Smooth muscle cell (in vitro differentiated cells): ENCODE measurements around the gene CABS1. TPM values are rescaled to one million over a fixed set of nuclear protein-coding genes. Genes with fewer than 3 reads are reported as not detected.

Experiments used
- DNase-seq: peaks from one replicate; lab custom pipeline; 2025; ENCODE audit not compliant: unreplicated experiment; lab: John Stamatoyannopoulos, UW
- H2AFZ ChIP-seq: fragments of 200-600 bp; sonication (generic); 2 replicates; pipeline ENCODE4 v1.6.0; 2016; ENCODE audit warnings: antibody characterized with exemption, low read depth, mild to moderate bottlenecking
- H3F3A ChIP-seq: fragments of 200-600 bp; sonication (generic); 2 replicates; pipeline ENCODE4 v1.6.0; 2017; ENCODE audit warnings: antibody characterized with exemption, low read depth
- H3K27ac ChIP-seq: fragments of 200-600 bp; sonication (generic); 2 replicates; pipeline ENCODE4 v1.5.1; 2016; ENCODE audit warnings: low read depth, mild to moderate bottlenecking
- H3K27me3 ChIP-seq: fragments of 200-600 bp; sonication (generic); 2 replicates; pipeline ENCODE4 v1.6.1; 2016; ENCODE audit warnings: low read depth, mild to moderate bottlenecking
- H3K36me3 ChIP-seq: fragments of 200-600 bp; sonication (generic); 2 replicates; pipeline ENCODE4 v1.5.1; 2016; ENCODE audit warnings: low read depth
- H3K4me1 ChIP-seq: fragments of 200-600 bp; sonication (generic); 2 replicates; pipeline ENCODE4 v1.5.1; 2016; ENCODE audit warnings: low read depth
- H3K4me2 ChIP-seq: fragments of 200-600 bp; sonication (generic); 2 replicates; pipeline ENCODE4 v1.6.0; 2016; ENCODE audit warnings: mild to moderate bottlenecking
- H3K4me3 ChIP-seq: fragments of 200-600 bp; sonication (generic); 2 replicates; pipeline ENCODE4 v1.5.1; 2016; ENCODE audit warnings: mild to moderate bottlenecking
- H3K79me2 ChIP-seq: fragments of 200-600 bp; sonication (generic); 2 replicates; pipeline ENCODE4 v1.6.0; 2016; ENCODE audit warnings: low read depth, mild to moderate bottlenecking
- H3K9ac ChIP-seq: fragments of 200-600 bp; sonication (generic); 2 replicates; pipeline ENCODE4 v1.6.0; 2016; ENCODE audit warnings: low read depth
- H3K9me3 ChIP-seq: fragments of 200-600 bp; sonication (generic); replicated peaks from 2 replicates; pipeline ENCODE4 v1.5.1; 2016; ENCODE audit warnings: low read depth
- H4K20me1 ChIP-seq: fragments of 200-600 bp; sonication (generic); 2 replicates; pipeline ENCODE4 v1.6.0; 2016; ENCODE audit warnings: low read depth
- WGBS: methylation state at CpG from one replicate; pipeline ENCODE4 v1.1.7; 2016; ENCODE audit warnings: low lambda C conversion rate; 5-methylcytosine and 5-hydroxymethylcytosine counted together
- polyA plus RNA-seq: library from polyadenylated mRNA; unstranded; fragments of >200 nt; fragmentation: Nextera tagmentation; extraction: Ambion mirVana; gene quantifications from 2 replicates; pipeline ENCODE4 v1.2.1, GENCODE V29; 2016
- total RNA-seq: library from RNA; depleted of rRNA; stranded (reverse); fragments of >200 nt; gene quantifications from 2 replicates; pipeline ENCODE4 v1.2.3, GENCODE V29; 2014
- TF ChIP-seq, protein P1 (sequence below): fragments of 200-600 bp; sonication (generic); IDR thresholded peaks from 2 replicates; pipeline ENCODE4 v1.5.1; 2017; ENCODE audit warnings: borderline replicate concordance, mild to moderate bottlenecking, antibody characterized with exemption; ENCODE audit not compliant: insufficient read depth, poor library complexity, severe bottlenecking

Gene CABS1
- total and polyA plus RNA-seq, 2 experiments from 2014 or later, result not detected

- Histone ChIP-seq H4K20me1 (no peaks in the 10 kb centered on the region), H3K9ac (no peak overlapping the region), H3K79me2 (no peaks in the 10 kb centered on the region), H3K4me1 (peaks cover 8% of the 10 kb centered on the region), H3F3A (no peaks in the 10 kb centered on the region), H3K36me3 (no peaks in the 10 kb centered on the region), H3K9me3 (no peaks in the 10 kb centered on the region), H2AFZ (peak overlapping the region; percentile 48), H3K4me3 (no peak overlapping the region), H3K4me2 (no peak overlapping the region), H3K27ac (no peak overlapping the region), H3K27me3 (no peaks in the 10 kb centered on the region)
- no peak for DNase-seq
- 53% methylated on average over 4 of the region's 4 CpGs for WGBS
- TF ChIP-seq, protein P1, sequence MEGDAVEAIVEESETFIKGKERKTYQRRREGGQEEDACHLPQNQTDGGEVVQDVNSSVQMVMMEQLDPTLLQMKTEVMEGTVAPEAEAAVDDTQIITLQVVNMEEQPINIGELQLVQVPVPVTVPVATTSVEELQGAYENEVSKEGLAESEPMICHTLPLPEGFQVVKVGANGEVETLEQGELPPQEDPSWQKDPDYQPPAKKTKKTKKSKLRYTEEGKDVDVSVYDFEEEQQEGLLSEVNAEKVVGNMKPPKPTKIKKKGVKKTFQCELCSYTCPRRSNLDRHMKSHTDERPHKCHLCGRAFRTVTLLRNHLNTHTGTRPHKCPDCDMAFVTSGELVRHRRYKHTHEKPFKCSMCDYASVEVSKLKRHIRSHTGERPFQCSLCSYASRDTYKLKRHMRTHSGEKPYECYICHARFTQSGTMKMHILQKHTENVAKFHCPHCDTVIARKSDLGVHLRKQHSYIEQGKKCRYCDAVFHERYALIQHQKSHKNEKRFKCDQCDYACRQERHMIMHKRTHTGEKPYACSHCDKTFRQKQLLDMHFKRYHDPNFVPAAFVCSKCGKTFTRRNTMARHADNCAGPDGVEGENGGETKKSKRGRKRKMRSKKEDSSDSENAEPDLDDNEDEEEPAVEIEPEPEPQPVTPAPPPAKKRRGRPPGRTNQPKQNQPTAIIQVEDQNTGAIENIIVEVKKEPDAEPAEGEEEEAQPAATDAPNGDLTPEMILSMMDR, result no peak
Observed at GRCh38 chr4:70305601-70306000, 29.2 kb upstream of the CABS1 start.

- Histone ChIP-seq H3F3A (no peaks in the 10 kb centered on the region), H3K36me3 (no peaks in the 10 kb centered on the region), H3K9me3 (no peaks in the 10 kb centered on the region), H3K4me3 (no peak overlapping the region), H3K9ac (no peak overlapping the region), H3K4me1 (peaks cover 10% of the 10 kb centered on the region), H2AFZ (peak overlapping the region; percentile 5), H3K79me2 (no peaks in the 10 kb centered on the region), H3K27me3 (no peaks in the 10 kb centered on the region), H3K4me2 (peak overlapping the region; percentile 17), H3K27ac (no peak overlapping the region), H4K20me1 (no peaks in the 10 kb centered on the region)
- TF ChIP-seq, protein P1, result no peak
- no peak for DNase-seq
- 52% methylated on average over 2 of the region's 2 CpGs for WGBS
Observed at GRCh38 chr4:70306076-70306475, 28.7 kb upstream of the CABS1 start.

- Histone ChIP-seq H3K27me3 (no peaks in the 10 kb centered on the region), H4K20me1 (no peaks in the 10 kb centered on the region), H3K4me3 (no peak overlapping the region), H3K27ac (no peak overlapping the region), H3K4me1 (peaks cover 46% of the 10 kb centered on the region), H3K9me3 (no peaks in the 10 kb centered on the region), H3K36me3 (no peaks in the 10 kb centered on the region), H3F3A (no peaks in the 10 kb centered on the region), H2AFZ (no peak overlapping the region), H3K79me2 (no peaks in the 10 kb centered on the region), H3K4me2 (no peak overlapping the region), H3K9ac (no peak overlapping the region)
- no peak for DNase-seq
- TF ChIP-seq, protein P1, result no peak
Observed at GRCh38 chr4:70313736-70314135, 21.0 kb upstream of the CABS1 start.

DNA sequence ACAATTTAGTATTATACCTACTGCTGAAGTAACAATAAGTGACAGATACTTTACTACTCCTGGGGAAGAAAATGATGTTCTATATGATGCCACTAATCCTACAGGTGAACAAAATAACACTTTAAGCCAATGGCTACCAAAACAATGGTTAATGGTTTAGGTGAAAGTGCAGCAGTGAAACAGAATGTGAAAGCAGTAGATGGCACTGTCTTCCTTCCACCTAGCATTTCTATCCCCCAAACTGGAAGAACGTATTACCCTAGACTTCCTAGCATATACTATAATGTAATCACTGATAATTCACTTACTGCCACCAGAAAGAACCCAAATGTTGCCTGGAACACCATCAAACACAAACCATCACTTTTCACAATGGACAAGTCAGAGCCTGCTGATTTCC lies 18.9 kb upstream of the CABS1 start:
- H3K36me3 ChIP-seq, result no peaks in the 10 kb centered on the region
- H4K20me1 ChIP-seq, result no peaks in the 10 kb centered on the region
- no peaks in the 10 kb centered on the region for H3K27me3 ChIP-seq
- H3K79me2 ChIP-seq, result no peaks in the 10 kb centered on the region
- H2AFZ ChIP-seq, result no peak overlapping the region
- H3K9me3 ChIP-seq, result no peaks in the 10 kb centered on the region
- 24% methylated on average over 1 of the region's 1 CpG for WGBS
- H3F3A ChIP-seq, result no peaks in the 10 kb centered on the region
- H3K4me2 ChIP-seq, result no peak overlapping the region
- H3K4me3 ChIP-seq, result no peak overlapping the region
- H3K9ac ChIP-seq, result no peak overlapping the region
- DNase-seq, result no peak
- H3K4me1 ChIP-seq, result peaks cover 46% of the 10 kb centered on the region
- no peak overlapping the region for H3K27ac ChIP-seq
- TF ChIP-seq, protein P1, result no peak
